AG09319 (cell line): Measurements from ENCODE around the gene LFNG.

Experiments
- DNase-seq: peaks from one replicate; pipeline ENCODE4 v3.0.0-alpha.2; 2010; ENCODE audit warnings: low read depth; ENCODE audit errors: extremely low read depth
- CTCF ChIP-seq: IDR thresholded peaks from 2 replicates; pipeline ENCODE4 v1.5.1; 2011; ENCODE audit warnings: low read depth, mild to moderate bottlenecking, inconsistent platforms, low read length, moderate library complexity

Gene LFNG

GRCh38 chr7:2478399-2478785 is 41.2 kb upstream of the LFNG start:
- DNase-seq, result no peak
- no peak for TF ChIP-seq CTCF

GRCh38 chr7:2478800-2479199 is 40.8 kb upstream of the LFNG start:
- no peak for TF ChIP-seq CTCF
- DNase-seq, result no peak

GRCh38 chr7:2479276-2480069 is 40.1 kb upstream of the LFNG start:
- TF ChIP-seq CTCF, result no peak
- no peak for DNase-seq

- no peak for DNase-seq
- TF ChIP-seq CTCF, result no peak
Observed at GRCh38 chr7:2480070-2480408, 39.5 kb upstream of the LFNG start.

GRCh38 chr7:2481195-2481594 is 38.4 kb upstream of the LFNG start:
- TF ChIP-seq CTCF, result no peak
- DNase-seq, result no peak

- no peak; the same call in 1 of the 2 replicates for TF ChIP-seq CTCF
- DNase-seq, result no peak
Observed at GRCh38 chr7:2482725-2483451, 36.7 kb upstream of the LFNG start.

GRCh38 chr7:2483494-2483893 is 36.1 kb upstream of the LFNG start:
- TF ChIP-seq CTCF, result no peak
- DNase-seq, result no peak
